Measurements from ENCODE around the gene LRRC42. TPM values are rescaled to one million over a fixed set of nuclear protein-coding genes. Genes with fewer than 3 reads are reported as not detected.

LRRC42 gene, protein sequence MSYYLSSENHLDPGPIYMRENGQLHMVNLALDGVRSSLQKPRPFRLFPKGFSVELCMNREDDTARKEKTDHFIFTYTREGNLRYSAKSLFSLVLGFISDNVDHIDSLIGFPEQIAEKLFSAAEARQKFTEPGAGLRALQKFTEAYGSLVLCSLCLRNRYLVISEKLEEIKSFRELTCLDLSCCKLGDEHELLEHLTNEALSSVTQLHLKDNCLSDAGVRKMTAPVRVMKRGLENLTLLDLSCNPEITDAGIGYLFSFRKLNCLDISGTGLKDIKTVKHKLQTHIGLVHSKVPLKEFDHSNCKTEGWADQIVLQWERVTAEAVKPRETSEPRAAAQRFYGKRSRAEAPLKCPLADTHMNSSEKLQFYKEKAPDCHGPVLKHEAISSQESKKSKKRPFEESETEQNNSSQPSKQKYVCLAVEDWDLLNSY
- 17.8 and 28.0 TPM in 2 replicates for total RNA-seq (2011; cell fraction: chromatin; rRNA removed; ENCODE audit: low replicate concordance)
- 12.8 and 13.8 TPM in 2 replicates for total RNA-seq (2011; cell fraction: nucleolus; rRNA removed)
- 15.5 and 17.3 TPM in 2 replicates for total RNA-seq (2011; cell fraction: nucleoplasm; rRNA removed)
- 26.0 and 26.2 TPM in 2 replicates for total RNA-seq (2014; rRNA removed)
- total RNA-seq (2014; rRNA removed; fragmentation: Illumina TruSeq; extraction: Trizol): 39.0 and 45.4 TPM in 2 replicates
- total RNA-seq (2015; rRNA removed; fragmentation: Illumina TruSeq; extraction: Trizol): 35.0 and 35.5 TPM in 2 replicates
- 40.1 and 42.7 TPM in 2 replicates for total RNA-seq (2021)
- polyA plus RNA-seq (2011; rRNA removed): 51.9 and 64.1 TPM in 2 replicates
- 28.3 and 36.7 TPM in 2 replicates for polyA plus RNA-seq (2011; cell fraction: cytosol; rRNA removed)
- 17.0 and 23.4 TPM in 2 replicates for polyA plus RNA-seq (2011; cell fraction: nucleus; rRNA removed)
- polyA plus RNA-seq (2012): 39.1 and 44.1 TPM in 2 replicates
- 42.0 and 42.9 TPM in 2 replicates for polyA plus RNA-seq (2014; fragmentation: Illumina TruSeq; extraction: Trizol)
- 10 to 100 TPM; 17.3 to 19.1 TPM for polyA plus RNA-seq (2014; fragmentation: Nextera tagmentation; extraction: Ambion mirVana)
- 33.6 and 35.2 TPM in 2 replicates for polyA plus RNA-seq (2014; rRNA removed)
- polyA minus RNA-seq (2011; rRNA and poly(A)+ RNA removed): 39.8 and 45.6 TPM in 2 replicates
- polyA minus RNA-seq (2011; cell fraction: cytosol; rRNA and poly(A)+ RNA removed): 24.0 and 25.1 TPM in 2 replicates
- polyA minus RNA-seq (2011; cell fraction: nucleus; rRNA and poly(A)+ RNA removed): 5.8 and 14.1 TPM in 2 replicates
- Bru-seq, nascent RNA: percentile 76 among the genes with signal in this experiment
- percentile 83 among the genes with signal in this experiment for BruChase-seq, experiment 1, labeled RNA remaining after a 2-hour chase
- BruChase-seq, experiment 2, labeled RNA remaining after a 6-hour chase: percentile 81 among the genes with signal in this experiment
- long read RNA-seq, experiment 1, transcript LRRC42-201 (8 exons, 1,727 nt): minor isoform, 22 of 121 reads
- long read RNA-seq, experiment 1, transcript LRRC42-203 (9 exons, 2,037 nt): major isoform, 37 of 121 reads
- long read RNA-seq, experiment 1, partial matches to known transcripts: 26 of 121 reads
- long read RNA-seq, experiment 1, other reads (novel, unspliced or antisense): 36 of 121 reads
- long read RNA-seq, experiment 2, transcript LRRC42-201 (8 exons, 1,727 nt): major isoform, 25 of 66 reads
- long read RNA-seq, experiment 2, transcript LRRC42-203 (9 exons, 2,037 nt): minor isoform, 21 of 66 reads
- long read RNA-seq, experiment 2, partial matches to known transcripts: 8 of 66 reads
- long read RNA-seq, experiment 2, other reads (novel, unspliced or antisense): 12 of 66 reads
- long read RNA-seq, experiment 3, transcript LRRC42-201 (8 exons, 1,727 nt): minor isoform, 9 of 34 reads
- long read RNA-seq, experiment 3, transcript LRRC42-203 (9 exons, 2,037 nt): major isoform, 17 of 34 reads
- long read RNA-seq, experiment 3, partial matches to known transcripts: 3 of 34 reads
- long read RNA-seq, experiment 3, other reads (novel, unspliced or antisense): 5 of 34 reads

GRCh38 chr1:53946252-53947171 lies at the start of gene LRRC42:
TSS of gene LRRC42 (plus strand) at chr1:53946350. CDS start at chr1:53952000, 5,650 bp downstream.
- under 1% methylated on average over 39 of the region's 58 CpGs for WGBS (ENCODE audit: insufficient coverage, low coverage, missing lambda C conversion rate)
- peak within 1 kb of the TSS; percentile 93 for H2AFZ ChIP-seq (ENCODE audit: low read depth, low read length)
- peak; percentile 83; the same call in 1 of the 2 replicates for TF ChIP-seq GATAD2B (IDR thresholded peaks at IDR 0.05; ENCODE audit: borderline replicate concordance)
- TF ChIP-seq, protein P1, sequence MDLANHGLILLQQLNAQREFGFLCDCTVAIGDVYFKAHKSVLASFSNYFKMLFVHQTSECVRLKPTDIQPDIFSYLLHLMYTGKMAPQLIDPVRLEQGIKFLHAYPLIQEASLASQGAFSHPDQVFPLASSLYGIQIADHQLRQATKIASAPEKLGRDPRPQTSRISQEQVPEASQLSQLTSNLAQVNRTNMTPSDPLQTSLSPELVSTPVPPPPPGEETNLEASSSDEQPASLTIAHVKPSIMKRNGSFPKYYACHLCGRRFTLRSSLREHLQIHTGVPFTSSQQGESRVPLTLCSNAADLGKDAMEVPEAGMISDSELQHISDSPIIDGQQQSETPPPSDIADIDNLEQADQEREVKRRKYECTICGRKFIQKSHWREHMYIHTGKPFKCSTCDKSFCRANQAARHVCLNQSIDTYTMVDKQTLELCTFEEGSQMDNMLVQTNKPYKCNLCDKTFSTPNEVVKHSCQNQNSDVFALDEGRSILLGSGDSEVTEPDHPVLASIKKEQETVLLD (IDR thresholded peaks at IDR 0.05): 0 out of 2 replicates have a peak, but pooled peaks have one; percentile 42

More at GRCh38 chr1:53946252-53947171, at the start of gene LRRC42:
- H3K4me1 ChIP-seq (replicated peaks in 1 of 2; ENCODE audit: control insufficient read depth in 2 of 2, insufficient read depth in 2 of 2, low read length in 2 of 2): peaks cover 27 to 29% of the 10 kb centered on the region in 2 experiments
- DNase-seq (ENCODE audit: extremely low read depth in 1 of 4, low spot score in 3 of 4) (peak; percentile 91 to 99 (median 99)), FAIRE-seq (no peak), ATAC-seq (peak; percentile 82)
- peaks cover 14% of the 10 kb centered on the region for H4K20me1 ChIP-seq (replicated peaks; ENCODE audit: control insufficient read depth, insufficient read depth, low read length)
- H3K27me3 ChIP-seq (ENCODE audit: control insufficient read depth in 2 of 2, insufficient read depth in 2 of 2, low read length in 2 of 2): no peaks in the 10 kb centered on the region
- ChIA-PET POLR2A (interaction anchor here (1.3 kb wide), 1 partner anchor 108 kb away, joined by 4 read pairs; the partner anchor contains the start of gene NDC1), CTCF (ENCODE audit: low intra/inter-chr PET ratio) (interaction anchor here (1.1 kb wide), 1 partner anchor 67 kb away, joined by 3 read pairs; no protein-coding TSS in a partner anchor)
- H3K79me2 ChIP-seq (ENCODE audit: control insufficient read depth, insufficient read depth, low read length): peaks cover 79% of the 10 kb centered on the region
- in situ Hi-C loops (cut with MboI) (no loop called here), intact Hi-C loops (cut with micrococcal nuclease) (loop anchor here (5.0 to 10.0 kb wide), 2 partner anchors 106 to 462 kb away; partner anchors contain the start of genes TCEANC2 and TMEM59)
- peak within 1 kb of the TSS; percentile 84 to 97 for H3K9ac ChIP-seq (ENCODE audit: insufficient read depth in 1 of 2, low read depth in 2 of 2, low read length in 2 of 2)
- H3K9me3 ChIP-seq (replicated peaks; ENCODE audit: control insufficient read depth, insufficient read depth, low read depth, low read length): no peaks in the 10 kb centered on the region
- H3K4me3 ChIP-seq: peak within 1 kb of the TSS; percentile 88
- no TSS peak for BruUV-seq (replicated peaks)
- peak within 1 kb of the TSS; percentile 91 for H3K4me2 ChIP-seq (ENCODE audit: insufficient read depth, low read length)
- H3K9me1 ChIP-seq (ENCODE audit: control insufficient read depth, insufficient read depth, low read length): no peaks in the 10 kb centered on the region
- peak within 1 kb of the TSS; percentile 91 for H3K27ac ChIP-seq (ENCODE audit: extremely low read depth, low read depth, low read length)
- H3K36me3 ChIP-seq (ENCODE audit: control insufficient read depth, insufficient read depth, low read length): peaks cover 33% of the 10 kb centered on the region

Measured in K562 (cell line).